ENCODE measurements around the gene PRSS8.
"Not testable (repeated sequence)": the region's sequence is repeated elsewhere in the genome, so short reads cannot be mapped to it uniquely, and the experiment has no call there.

Gene PRSS8

DNA sequence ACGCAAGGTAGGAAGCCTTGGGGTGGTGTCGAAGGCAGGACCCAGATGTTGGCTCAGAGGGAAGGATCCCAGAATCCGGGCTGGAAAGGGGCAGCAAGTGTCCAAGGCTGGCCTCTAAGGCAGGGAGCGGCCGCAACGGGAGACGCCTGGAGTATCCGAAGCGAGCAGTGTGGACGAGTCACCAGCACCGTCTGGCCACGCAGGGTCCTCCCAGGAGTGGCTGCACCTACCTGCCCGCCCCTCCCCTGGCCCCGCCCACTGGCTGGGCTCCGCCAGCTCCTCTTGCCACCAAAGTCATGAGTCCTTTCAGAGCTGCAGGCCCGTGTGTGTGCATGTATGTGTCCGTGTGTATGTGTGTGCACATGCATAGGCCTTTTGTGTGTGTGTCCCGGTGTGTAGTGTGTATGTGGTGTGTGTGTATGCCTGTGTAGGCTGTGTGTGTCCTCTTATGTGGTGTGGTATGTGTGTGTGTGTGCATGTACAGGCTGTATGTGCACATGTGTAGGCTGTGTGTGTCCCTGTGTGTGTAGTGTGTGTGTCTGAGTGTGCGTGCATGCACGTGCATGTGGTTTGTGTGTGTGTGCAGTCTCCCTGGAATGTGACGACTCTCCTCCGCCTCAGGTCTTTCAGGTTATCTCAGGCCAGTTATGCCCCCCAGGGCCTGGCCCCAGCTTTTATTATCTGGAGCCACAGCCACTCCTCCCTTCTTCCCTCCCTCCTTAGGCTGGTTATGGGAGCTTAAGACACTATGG, at the start of gene PRSS8:
Gene PRSS8 (minus strand): TSS at position 193 of the 752 bp plus-strand sequence. CDS start 229 bp downstream, outside the sequence.
- DNase-seq, result no peak

- no peak for DNase-seq
Observed at GRCh38 chr16:31184888-31185287, 49.4 kb upstream of the PRSS8 start.

GRCh38 chr16:31183432-31184428, 48.2 kb upstream of the PRSS8 start:
- DNase-seq, result no peak

DNA sequence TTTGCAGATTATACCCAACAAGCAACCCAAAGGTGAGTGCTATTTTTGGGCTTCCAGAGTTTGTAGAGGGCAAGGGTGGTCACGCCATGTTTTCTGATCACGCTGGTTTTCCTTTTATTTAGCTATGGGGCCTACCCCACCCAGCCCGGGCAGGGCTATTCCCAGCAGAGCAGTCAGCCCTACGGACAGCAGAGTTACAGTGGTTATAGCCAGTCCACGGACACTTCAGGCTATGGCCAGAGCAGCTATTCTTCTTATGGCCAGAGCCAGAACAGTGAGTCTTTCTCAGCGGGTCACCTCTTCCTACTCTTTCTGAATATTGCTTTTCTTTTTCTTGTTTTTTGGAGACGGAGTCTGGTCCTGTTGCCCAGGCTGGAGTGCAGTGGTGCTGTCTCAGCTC, 46.9 kb upstream of the PRSS8 start:
- DNase-seq, result no peak

DNA sequence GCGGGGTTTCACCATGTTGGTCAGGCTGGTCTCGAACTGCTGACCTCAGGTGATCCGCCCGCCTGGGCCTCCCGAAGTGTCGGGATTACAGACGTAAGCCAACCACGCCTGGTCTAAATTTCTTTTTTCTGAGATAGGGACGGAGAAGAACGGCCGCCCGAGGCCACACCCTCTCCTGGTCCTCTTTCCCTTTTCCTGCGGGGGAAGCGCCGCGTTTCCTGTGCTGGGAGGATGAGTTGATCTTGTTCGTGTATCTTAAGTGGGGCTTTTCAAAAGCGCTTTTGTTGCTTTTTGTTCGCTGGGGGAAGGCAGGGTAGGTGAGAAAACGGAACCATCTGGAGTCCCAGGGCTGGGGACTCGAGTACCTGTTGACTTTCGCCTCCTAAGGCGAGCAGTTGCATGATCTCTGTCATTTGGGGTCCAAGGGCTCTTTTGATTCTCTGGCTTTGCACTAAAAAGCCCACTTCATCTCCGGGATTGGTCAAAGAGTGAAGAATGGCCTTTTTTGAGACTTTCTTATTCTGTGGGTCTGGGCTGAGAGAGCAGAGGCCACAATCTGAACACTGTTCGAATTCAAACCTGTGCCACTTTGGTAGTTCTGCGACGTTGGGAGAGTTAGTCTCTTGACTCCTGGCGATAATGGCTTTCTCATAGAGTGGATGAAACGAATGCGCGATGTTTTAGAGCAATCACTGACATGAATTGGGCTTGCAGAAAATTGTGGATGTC, 45.7 kb upstream of the PRSS8 start:
- DNase-seq, result no peak

DNA sequence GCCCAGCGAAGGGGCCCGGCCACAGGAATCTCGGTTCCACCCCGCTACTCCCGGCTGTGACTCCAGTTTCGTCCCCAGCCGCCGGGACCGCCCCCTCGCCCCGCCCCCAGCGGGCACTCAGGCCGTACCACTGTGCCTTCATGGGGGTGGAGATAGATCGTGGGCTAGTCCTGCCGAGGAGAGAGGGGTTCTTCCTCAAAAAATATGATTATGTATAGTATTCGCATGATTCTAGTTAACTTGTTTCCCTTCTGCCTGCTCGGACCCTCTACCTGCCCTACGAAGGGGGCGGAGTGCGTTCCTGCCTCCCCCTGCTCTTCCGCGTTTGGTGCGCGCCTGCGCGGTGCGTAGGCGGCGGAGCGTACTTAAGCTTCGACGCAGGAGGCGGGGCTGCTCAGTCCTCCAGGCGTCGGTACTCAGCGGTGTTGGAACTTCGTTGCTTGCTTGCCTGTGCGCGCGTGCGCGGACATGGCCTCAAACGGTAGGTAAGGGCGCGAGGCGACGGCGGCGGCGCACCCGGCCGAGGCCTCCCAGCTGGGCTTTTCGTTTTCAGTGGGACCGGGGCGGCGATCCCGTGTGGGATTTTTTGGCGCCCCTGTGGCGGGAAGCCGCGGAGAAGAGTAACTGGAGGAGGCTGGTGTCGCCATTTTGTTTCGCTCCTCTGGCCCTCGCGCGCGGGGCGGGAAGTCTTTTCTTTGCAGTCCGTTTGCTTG, 44.4 kb upstream of the PRSS8 start, which contains the start of gene FUS:
Gene FUS (plus strand): TSS at position 393 of the 713 bp plus-strand sequence. CDS start 76 bp downstream, at position 469.
- DNase-seq, result peak; percentile 71

DNA sequence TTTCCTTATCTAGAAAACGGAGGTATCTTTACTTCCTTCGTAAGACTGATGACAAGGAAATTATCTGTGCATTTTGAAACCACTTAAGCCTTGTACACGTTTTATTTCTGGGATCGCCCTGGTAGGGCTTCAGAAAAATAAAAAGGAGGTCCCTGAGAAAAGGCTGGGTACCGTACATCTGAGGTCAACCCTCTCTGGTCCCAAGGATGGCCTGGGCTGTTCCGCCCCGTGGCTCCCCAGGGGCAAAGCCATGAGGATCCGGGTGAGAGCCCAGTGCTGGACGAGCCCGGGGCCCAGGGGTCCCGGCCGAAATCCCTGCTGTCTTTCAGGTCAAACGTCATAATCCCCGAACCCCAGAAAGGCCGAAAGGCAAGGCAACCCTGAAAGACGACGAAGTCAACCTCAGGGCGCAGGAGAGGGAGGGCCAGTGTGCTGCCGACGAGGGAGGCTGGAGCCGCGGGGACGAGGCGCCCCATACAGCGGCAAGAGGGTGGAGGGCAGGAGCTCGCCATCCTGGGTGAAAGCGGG, 43.8 kb upstream of the PRSS8 start:
- DNase-seq, result no peak

- DNase-seq, result no peak
Observed at GRCh38 chr16:31177136-31177535, 41.6 kb upstream of the PRSS8 start.

DNA sequence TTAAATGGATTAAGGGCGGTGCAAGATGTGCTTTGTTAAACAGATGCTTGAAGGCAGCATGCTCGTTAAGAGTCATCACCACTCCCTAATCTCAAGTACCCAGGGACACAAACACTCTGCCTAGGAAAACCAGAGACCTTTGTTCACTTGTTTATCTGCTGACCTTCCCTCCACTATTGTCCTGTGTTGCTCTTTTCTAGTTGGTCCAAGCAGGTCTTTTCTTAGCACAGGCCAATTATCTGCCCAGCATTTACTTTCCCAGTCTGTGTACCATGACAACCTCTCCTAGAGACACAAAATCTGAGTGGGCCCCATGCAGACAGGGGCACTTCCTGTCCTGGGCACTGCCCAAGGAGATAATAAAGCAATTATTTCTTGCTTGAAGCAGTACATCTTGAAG, 34.5 kb upstream of the PRSS8 start:
- peak; percentile 64 for DNase-seq

DNA sequence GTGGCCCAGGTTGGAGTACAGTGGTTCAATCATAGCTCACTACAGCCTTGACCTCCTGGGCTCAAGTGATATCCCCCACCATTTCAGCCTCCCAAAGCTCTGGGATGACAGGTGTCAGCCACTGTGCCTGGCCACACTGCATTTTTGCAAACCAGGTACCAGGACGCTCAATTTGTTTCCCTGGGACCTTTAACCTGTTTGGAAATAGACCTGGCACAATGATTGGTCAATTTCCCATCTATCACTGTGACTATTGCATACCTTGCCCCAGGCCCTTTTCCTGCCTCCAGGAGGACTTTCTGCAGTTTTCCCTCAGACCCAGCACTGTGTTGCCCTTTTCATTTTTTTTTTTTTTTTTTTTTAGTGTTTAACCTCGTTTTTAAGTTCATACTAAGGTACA, 33.3 kb upstream of the PRSS8 start:
- no peak for DNase-seq

GRCh38 chr16:31167315-31167714, 31.8 kb upstream of the PRSS8 start:
- DNase-seq, result no peak

- no peak for DNase-seq
Observed at GRCh38 chr16:31157136-31157535, 21.6 kb upstream of the PRSS8 start.

DNA sequence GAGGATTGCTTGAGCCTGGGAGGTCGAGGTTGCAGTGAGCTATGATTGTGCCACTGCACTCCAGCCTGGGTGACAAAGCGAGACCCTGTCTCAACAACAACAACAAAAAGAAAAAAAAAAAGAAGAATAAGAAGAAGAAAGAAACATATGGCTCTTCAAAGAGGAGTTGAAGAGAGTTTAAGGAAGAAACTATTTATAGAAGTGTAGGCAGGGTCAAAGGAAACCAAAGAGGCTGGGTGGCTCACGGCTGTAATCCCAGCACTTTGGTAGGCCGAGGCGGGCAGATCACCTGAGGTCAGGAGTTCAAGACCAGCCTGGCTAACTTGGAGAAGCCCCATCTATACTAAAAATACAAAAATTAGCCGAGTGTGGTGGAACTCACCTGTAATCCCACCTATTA, 15.4 kb upstream of the PRSS8 start:
- DNase-seq, result not testable (repeated sequence)

- no peak for DNase-seq
Observed at GRCh38 chr16:31149894-31150890, 14.7 kb upstream of the PRSS8 start, which contains the start of gene PRSS36. TSS of gene PRSS36 (minus strand) at chr16:31150066. CDS start at chr16:31150035, 31 bp downstream.

GRCh38 chr16:31149332-31149731, 13.8 kb upstream of the PRSS8 start:
- DNase-seq, result no peak

DNA sequence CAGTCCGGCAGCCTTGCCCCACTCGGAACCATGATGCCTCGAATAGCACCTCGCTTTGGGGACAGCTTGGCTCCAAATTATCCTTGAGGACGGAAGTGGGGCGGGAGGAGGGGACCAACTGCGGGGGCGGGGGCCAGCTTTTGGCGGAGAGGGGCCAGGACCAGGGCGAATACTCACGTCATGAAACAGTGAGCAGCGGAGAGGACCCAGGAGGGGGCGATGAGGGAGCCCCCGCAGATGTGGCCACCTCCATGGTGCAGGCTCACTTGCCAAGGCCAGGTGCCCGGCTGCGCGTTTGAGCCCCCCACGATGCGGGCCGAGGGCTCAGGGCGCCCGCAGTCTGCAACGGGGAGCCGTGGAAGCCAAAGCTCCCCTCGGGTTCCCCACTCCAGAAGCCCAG, 13.4 kb upstream of the PRSS8 start:
- DNase-seq, result no peak

DNA sequence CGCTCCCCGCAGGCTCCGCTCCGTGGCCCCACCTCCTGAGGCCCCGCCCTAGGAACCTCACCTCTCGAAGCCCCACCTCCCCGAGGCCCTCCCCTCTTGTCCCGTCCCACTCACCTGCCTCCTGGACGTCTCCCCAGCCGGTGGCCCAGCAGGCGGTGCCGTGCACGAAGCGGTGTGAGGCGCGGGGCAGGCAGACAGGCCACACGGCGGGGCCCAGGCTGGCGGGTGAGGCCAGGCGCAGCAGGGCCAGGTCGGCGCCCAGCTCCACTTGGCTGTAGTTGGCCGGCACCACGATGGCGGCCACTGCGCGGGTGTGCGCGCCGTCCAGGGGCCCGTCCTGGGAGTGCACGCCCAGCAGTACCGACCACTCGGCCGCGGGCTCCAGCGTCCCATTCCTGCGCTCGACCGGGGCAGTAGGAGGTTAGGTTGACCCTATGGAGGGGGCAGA, 12.8 kb upstream of the PRSS8 start:
- no peak for DNase-seq

GRCh38 chr16:31147574-31147973, 12.0 kb upstream of the PRSS8 start:
- DNase-seq, result no peak

- no peak for DNase-seq
Observed at GRCh38 chr16:31145398-31145990, 10.0 kb upstream of the PRSS8 start.

DNA sequence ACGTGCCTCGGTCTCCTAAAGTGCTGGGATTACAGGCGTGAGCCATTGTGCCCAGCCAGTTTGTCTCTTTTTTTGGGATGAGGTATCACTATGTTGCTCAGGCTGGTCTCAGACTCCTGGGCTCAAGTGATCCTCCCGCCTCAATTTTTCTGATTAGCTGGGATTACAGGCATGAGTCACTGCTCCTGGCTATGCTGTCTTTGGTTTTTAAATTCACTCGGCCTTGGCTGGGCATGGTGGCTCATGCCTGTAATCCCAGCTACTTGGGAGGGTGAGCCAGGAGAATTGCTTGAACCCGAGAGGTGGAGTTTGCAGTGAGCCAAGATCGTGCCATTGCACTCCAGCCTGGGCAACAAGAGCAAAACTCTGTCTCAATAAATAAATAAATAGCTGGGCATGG, 8.9 kb upstream of the PRSS8 start:
- not testable (repeated sequence) for DNase-seq
